Large intestine (tissue), 1 donor: Measurements from ENCODE around the gene COQ8B. TPM values are rescaled to one million over a fixed set of nuclear protein-coding genes. Genes with fewer than 3 reads are reported as not detected.

Experiments
- polyA plus RNA-seq: library from polyadenylated mRNA; unstranded; fragments of 120-200 nt; gene quantifications from one replicate; pipeline ENCODE4 v1.2.1, GENCODE V29; 2013

The COQ8B gene
- polyA plus RNA-seq, 1 donor, result 35.7 TPM

Other genes starting within 250 kb of the COQ8B start
- 3.4 TPM for gene SPTBN4, start 249.9 kb downstream of the COQ8B start, polyA plus RNA-seq
- gene SHKBP1, start 140.0 kb downstream of the COQ8B start, polyA plus RNA-seq, result 27.8 TPM
- 223 TPM for gene LTBP4, start 115.5 kb downstream of the COQ8B start, polyA plus RNA-seq
- 16.3 TPM for gene NUMBL, start 26.2 kb downstream of the COQ8B start, polyA plus RNA-seq
- 28.4 TPM for gene ITPKC, start 226 bp upstream of the COQ8B start, polyA plus RNA-seq
- 16.6 TPM for gene ACTMAP, start 33.6 kb upstream of the COQ8B start, polyA plus RNA-seq
- 65.7 TPM for gene SNRPA, start 34.3 kb upstream of the COQ8B start, polyA plus RNA-seq
- gene MIA, start 58.6 kb upstream of the COQ8B start, polyA plus RNA-seq, result 6.2 TPM
- 19.2 TPM for gene RAB4B, start 61.4 kb upstream of the COQ8B start, polyA plus RNA-seq
- 61.6 TPM for gene EGLN2, start 82.3 kb upstream of the COQ8B start, polyA plus RNA-seq
- gene CYP2A6, start 133.6 kb upstream of the COQ8B start, polyA plus RNA-seq, result 0.07 TPM
- 0.04 TPM for gene CYP2A7, start 165.3 kb upstream of the COQ8B start, polyA plus RNA-seq